ENCODE measurements around the gene LTA.

Gene LTA

DNA sequence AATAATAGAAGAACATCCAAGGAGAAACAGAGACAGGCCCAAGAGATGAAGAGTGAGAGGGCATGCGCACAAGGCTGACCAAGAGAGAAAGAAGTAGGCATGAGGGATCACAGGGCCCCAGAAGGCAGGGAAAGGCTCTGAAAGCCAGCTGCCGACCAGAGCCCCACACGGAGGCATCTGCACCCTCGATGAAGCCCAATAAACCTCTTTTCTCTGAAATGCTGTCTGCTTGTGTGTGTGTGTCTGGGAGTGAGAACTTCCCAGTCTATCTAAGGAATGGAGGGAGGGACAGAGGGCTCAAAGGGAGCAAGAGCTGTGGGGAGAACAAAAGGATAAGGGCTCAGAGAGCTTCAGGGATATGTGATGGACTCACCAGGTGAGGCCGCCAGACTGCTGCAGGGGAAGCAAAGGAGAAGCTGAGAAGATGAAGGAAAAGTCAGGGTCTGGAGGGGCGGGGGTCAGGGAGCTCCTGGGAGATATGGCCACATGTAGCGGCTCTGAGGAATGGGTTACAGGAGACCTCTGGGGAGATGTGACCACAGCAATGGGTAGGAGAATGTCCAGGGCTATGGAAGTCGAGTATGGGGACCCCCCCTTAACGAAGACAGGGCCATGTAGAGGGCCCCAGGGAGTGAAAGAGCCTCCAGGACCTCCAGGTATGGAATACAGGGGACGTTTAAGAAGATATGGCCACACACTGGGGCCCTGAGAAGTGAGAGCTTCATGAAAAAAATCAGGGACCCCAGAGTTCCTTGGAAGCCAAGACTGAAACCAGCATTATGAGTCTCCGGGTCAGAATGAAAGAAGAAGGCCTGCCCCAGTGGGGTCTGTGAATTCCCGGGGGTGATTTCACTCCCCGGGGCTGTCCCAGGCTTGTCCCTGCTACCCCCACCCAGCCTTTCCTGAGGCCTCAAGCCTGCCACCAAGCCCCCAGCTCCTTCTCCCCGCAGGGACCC is 2.3 kb downstream of the LTA start:
- no peak for DNase-seq

GRCh38 chr6:31575335-31575901 is 3.3 kb downstream of the LTA start, which contains the start of gene TNF:
TSS of gene TNF (plus strand) at chr6:31575565. CDS start at chr6:31575742, 177 bp downstream.
- DNase-seq: no peak

DNA sequence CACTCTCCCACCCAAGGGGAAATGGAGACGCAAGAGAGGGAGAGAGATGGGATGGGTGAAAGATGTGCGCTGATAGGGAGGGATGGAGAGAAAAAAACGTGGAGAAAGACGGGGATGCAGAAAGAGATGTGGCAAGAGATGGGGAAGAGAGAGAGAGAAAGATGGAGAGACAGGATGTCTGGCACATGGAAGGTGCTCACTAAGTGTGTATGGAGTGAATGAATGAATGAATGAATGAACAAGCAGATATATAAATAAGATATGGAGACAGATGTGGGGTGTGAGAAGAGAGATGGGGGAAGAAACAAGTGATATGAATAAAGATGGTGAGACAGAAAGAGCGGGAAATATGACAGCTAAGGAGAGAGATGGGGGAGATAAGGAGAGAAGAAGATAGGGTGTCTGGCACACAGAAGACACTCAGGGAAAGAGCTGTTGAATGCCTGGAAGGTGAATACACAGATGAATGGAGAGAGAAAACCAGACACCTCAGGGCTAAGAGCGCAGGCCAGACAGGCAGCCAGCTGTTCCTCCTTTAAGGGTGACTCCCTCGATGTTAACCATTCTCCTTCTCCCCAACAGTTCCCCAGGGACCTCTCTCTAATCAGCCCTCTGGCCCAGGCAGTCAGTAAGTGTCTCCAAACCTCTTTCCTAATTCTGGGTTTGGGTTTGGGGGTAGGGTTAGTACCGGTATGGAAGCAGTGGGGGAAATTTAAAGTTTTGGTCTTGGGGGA is 4.0 kb downstream of the LTA start:
- no peak for DNase-seq

GRCh38 chr6:31576897-31577578 is 4.9 kb downstream of the LTA start:
- no peak for DNase-seq

DNA sequence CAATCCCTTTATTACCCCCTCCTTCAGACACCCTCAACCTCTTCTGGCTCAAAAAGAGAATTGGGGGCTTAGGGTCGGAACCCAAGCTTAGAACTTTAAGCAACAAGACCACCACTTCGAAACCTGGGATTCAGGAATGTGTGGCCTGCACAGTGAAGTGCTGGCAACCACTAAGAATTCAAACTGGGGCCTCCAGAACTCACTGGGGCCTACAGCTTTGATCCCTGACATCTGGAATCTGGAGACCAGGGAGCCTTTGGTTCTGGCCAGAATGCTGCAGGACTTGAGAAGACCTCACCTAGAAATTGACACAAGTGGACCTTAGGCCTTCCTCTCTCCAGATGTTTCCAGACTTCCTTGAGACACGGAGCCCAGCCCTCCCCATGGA is 5.5 kb downstream of the LTA start:
- DNase-seq: no peak

GRCh38 chr6:31578184-31579118 is 6.4 kb downstream of the LTA start:
- no peak for DNase-seq

DNA sequence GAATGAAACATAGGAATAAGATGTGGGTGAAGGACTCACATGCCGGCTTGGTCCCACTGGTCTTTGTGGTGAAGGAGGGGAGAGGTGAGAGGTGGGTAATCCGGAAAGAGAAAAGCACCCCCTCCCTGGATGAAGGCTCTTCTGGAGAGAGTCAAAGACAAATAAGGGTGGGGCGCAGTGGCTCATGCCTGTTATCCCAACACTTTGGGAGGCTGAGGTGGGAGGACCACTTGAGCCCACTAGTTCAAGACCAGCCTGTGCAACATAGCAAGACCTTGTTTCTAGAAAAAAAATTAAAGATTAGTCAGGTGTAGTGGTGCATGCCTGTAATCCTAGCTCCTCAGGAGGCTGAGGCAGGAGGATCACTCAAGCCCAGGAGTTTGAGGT is 7.0 kb downstream of the LTA start:
- DNase-seq: no peak

- DNase-seq: no peak
These were observed 7.7 kb downstream of the LTA start for GRCh38 chr6:31579546-31580437.

DNA sequence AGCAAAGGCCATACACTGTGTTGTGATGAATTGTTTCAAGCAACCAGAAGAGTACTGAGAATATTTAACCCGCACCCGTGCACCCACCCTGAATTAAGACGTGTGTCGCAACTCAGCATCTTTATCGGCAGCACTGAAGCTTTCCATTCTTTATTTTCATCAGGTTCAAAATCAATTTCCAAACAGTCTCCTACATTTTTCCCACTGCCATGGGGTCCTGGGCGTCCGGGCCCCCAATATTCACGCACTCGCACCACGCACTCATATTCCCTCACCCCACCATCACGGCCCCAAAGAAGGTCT is 8.3 kb downstream of the LTA start:
- no peak for DNase-seq

- peak; percentile 82 for DNase-seq
These were observed 8.8 kb downstream of the LTA start for GRCh38 chr6:31580807-31581433.

- DNase-seq: no peak
These were observed 9.5 kb downstream of the LTA start for GRCh38 chr6:31581434-31582229.

- DNase-seq: no peak
These were observed 10.1 kb downstream of the LTA start, which contains the start of gene LTB for GRCh38 chr6:31582230-31582643. TSS of gene LTB (minus strand) at chr6:31582424. CDS start at chr6:31582417, 7 bp downstream.

GRCh38 chr6:31585491-31585890 is 13.4 kb downstream of the LTA start:
- no peak for DNase-seq

DNA sequence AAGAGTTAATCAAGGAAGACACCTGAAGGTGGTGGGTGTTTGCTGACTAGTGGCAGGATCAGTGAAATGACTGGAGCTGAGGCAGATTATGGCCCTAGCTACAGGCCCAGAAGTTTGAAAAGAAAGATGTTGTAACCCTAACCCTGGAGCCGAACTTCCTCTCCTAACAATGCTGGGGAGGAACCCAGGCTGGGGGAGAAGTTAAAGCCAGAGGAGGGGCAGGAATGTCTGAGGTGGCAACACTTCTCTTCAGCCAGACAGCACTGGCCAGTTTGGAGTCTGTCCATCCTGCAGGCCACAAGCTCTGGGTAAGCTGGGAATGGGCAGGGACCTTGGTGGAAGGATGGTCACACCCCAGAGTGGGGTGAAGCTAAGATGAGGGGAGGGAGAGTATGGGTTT is 13.9 kb downstream of the LTA start, which contains the start of gene LST1:
TSS of gene LST1 (plus strand) at position 270 of the 400 bp plus-strand sequence. CDS start 1,023 bp downstream, outside the sequence.
- DNase-seq: no peak

GRCh38 chr6:31586599-31587281 is 14.7 kb downstream of the LTA start:
- no peak for DNase-seq

- DNase-seq: no peak
These were observed 16.0 kb downstream of the LTA start for GRCh38 chr6:31587791-31588777.

DNA sequence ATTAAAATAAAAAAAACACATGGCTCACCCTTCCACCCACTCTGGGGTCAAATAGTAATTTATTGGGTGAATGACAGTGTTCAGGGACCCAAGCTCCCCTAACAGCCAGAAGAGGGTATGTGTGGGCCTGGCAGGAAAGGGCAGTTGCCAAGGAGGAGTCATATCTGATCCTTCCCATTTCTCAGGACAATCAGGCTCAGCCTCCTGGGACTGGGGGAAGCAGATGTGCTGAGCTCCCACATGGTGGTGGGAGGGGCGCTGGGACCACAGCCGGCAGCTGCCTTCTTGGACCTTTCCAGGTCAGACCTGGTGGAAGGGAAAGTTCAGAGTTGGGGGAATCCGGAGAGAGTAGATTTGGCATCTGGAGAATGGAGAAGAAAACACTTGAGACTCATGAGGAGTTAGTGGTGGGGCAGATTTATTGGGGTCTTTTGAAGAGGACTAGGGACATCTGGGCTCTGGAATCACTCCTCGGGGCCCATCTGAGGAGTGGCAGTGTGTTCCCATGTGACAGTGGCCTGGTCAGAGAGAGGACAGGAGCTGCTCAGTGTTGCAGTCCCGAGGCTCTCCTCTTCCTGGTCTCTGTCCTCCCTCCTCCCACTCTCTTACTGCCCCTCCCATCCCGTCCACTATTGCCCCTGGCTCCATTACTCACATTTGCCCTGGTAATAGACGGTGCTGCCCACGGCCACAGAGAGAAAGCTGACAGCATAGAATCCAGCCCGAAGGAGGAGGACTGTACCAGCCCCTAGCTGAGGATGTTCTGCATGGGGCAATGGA is 17.0 kb downstream of the LTA start:
- DNase-seq: no peak
